Kidney (tissue), 14 donors: ENCODE results near the gene MAPK10. TPM values are rescaled to one million over a fixed set of nuclear protein-coding genes. Genes with fewer than 3 reads are reported as not detected.
"Not testable (repeated sequence)": the region's sequence is repeated elsewhere in the genome, so short reads cannot be mapped to it uniquely, and the experiment has no call there.

ENCODE experiments used
- DNase-seq, 5 donors: peaks; one replicate each; pipeline ENCODE4 v3.0.0-alpha.2; 2013 to 2020
- FAIRE-seq: peaks from 2 replicates; lab custom pipeline; 2012; peaks lifted over from hg19 to GRCh38; lab: Jason Lieb, UNC
- H3K27ac ChIP-seq, 2 donors: one replicate each; pipeline ENCODE4 v1.7.0; 2013; ENCODE audit warnings: low read depth in 2 of 2, low read length in 2 of 2, inconsistent platforms in 1 of 2
- H3K27me3 ChIP-seq: one replicate; pipeline ENCODE4 v1.7.1; 2013; ENCODE audit warnings: low read length, inconsistent platforms; ENCODE audit not compliant: control insufficient read depth, insufficient read depth
- H3K36me3 ChIP-seq, 3 donors: one replicate each; pipeline versions ENCODE4 v1.7.0 to v1.7.1; 2013; ENCODE audit warnings: low read length in 3 of 3, control low read depth in 1 of 3, inconsistent platforms in 1 of 3; ENCODE audit not compliant: insufficient read depth in 3 of 3, control insufficient read depth in 2 of 3
- H3K4me1 ChIP-seq, 3 donors: one replicate each; pipeline versions ENCODE4 v1.7.0 to v1.7.1; 2013; ENCODE audit warnings: low read length in 3 of 3, inconsistent platforms in 1 of 3, low read depth in 1 of 3; ENCODE audit not compliant: control insufficient read depth in 2 of 3, insufficient read depth in 2 of 3
- H3K4me3 ChIP-seq, 3 donors: one replicate each; pipeline versions ENCODE4 v1.7.0 to v1.8.1; 2013; ENCODE audit warnings: low read length in 3 of 3, control low read depth in 1 of 3, inconsistent platforms in 1 of 3
- H3K9ac ChIP-seq, 3 donors: one replicate each; pipeline versions ENCODE4 v1.7.0 to v1.7.1; 2013; ENCODE audit warnings: low read length in 3 of 3, control low read depth in 1 of 3, inconsistent platforms in 1 of 3
- H3K9me3 ChIP-seq, 3 donors: one replicate each; pipeline versions ENCODE4 v1.7.0 to v1.7.1; 2013; ENCODE audit warnings: low read length in 3 of 3, control low read depth in 1 of 3, inconsistent platforms in 1 of 3; ENCODE audit not compliant: control insufficient read depth in 2 of 3, insufficient read depth in 1 of 3
- intact Hi-C: fragments of 100-400 bp; cut with DNase I; formaldehyde crosslinking; loops from one replicate; pipeline ENCODE4 v1.11.1; 2022
- polyA plus RNA-seq: library from polyadenylated mRNA; stranded (reverse); fragments of 350-450 nt; fragmentation: Illumina TruSeq; extraction: RNeasy Lipid Tissue Mini Kit (QIAGEN cat#74804); gene quantifications from one replicate; pipeline ENCODE4 v1.2.3, GENCODE V29; 2014; ENCODE audit warnings: low read depth, low replicate concordance; ENCODE audit not compliant: insufficient read depth
- total RNA-seq: library from RNA; stranded (reverse); fragmentation: NEBNext Ultra II Directional; extraction: Animal tissue kit (Norgen Biotek cat#: 25700); gene quantifications from one replicate; pipeline ENCODE4 v1.2.1, GENCODE V29; 2021
- TF ChIP-seq, protein P1 (sequence below): IDR thresholded peaks from 3 replicates; pipeline ENCODE4 v1.5.1; 2012; ENCODE audit warnings: mild to moderate bottlenecking, moderate library complexity, borderline replicate concordance; ENCODE audit not compliant: insufficient read depth; ENCODE audit errors: extremely low read depth
- donor health status: control.
- donor health status: control.
- donor health status: control.
- donor health status: control.
- donor health status: control.
- donor health status: DM: yes; HTN: yes; CAD: no.
- donor health status: Normal renal cell carcinoma (clear cell type).

Gene MAPK10
- total and polyA plus RNA-seq, 2 donors from 2014 or later, result 27.6 to 54.5 TPM

- Histone ChIP-seq H3K4me3 (no peak overlapping the region), H3K9ac (no peak overlapping the region), H3K27ac (no peak overlapping the region), H3K9me3 (peaks cover 0 to 5% (median 0%) of the 10 kb centered on the region in 3 donors), H3K36me3 (no peaks in the 10 kb centered on the region), H3K4me1 (peaks cover 0 to 4% (median 0%) of the 10 kb centered on the region in 3 donors), H3K27me3 (no peaks in the 10 kb centered on the region)
- TF ChIP-seq, protein P1, sequence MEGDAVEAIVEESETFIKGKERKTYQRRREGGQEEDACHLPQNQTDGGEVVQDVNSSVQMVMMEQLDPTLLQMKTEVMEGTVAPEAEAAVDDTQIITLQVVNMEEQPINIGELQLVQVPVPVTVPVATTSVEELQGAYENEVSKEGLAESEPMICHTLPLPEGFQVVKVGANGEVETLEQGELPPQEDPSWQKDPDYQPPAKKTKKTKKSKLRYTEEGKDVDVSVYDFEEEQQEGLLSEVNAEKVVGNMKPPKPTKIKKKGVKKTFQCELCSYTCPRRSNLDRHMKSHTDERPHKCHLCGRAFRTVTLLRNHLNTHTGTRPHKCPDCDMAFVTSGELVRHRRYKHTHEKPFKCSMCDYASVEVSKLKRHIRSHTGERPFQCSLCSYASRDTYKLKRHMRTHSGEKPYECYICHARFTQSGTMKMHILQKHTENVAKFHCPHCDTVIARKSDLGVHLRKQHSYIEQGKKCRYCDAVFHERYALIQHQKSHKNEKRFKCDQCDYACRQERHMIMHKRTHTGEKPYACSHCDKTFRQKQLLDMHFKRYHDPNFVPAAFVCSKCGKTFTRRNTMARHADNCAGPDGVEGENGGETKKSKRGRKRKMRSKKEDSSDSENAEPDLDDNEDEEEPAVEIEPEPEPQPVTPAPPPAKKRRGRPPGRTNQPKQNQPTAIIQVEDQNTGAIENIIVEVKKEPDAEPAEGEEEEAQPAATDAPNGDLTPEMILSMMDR, result no peak
- DNase-seq (no peak), FAIRE-seq (no peak)
- intact Hi-C loops, result no loop called here
Observed at GRCh38 chr4:86181585-86181984, 178.3 kb downstream of the MAPK10 start.

- no peaks in the 10 kb centered on the region for H3K36me3 ChIP-seq
- intact Hi-C loops, result no loop called here
- no peaks in the 10 kb centered on the region for H3K4me1 ChIP-seq
- peaks cover 0 to 5% (median 0%) of the 10 kb centered on the region in 3 donors for H3K9me3 ChIP-seq
- H3K4me3 ChIP-seq, result no peak overlapping the region
- H3K27ac ChIP-seq, result no peak overlapping the region
- H3K9ac ChIP-seq, result no peak overlapping the region
- DNase-seq, result no peak
- H3K27me3 ChIP-seq, result no peaks in the 10 kb centered on the region
- FAIRE-seq, result no peak
- TF ChIP-seq, protein P1, result no peak
Observed at GRCh38 chr4:86178211-86178610, 181.6 kb downstream of the MAPK10 start.

GRCh38 chr4:86174506-86174905 is 185.3 kb downstream of the MAPK10 start:
- intact Hi-C loops, result no loop called here
- no peaks in the 10 kb centered on the region for H3K4me1 ChIP-seq
- H3K36me3 ChIP-seq, result no peaks in the 10 kb centered on the region
- TF ChIP-seq, protein P1, result no peak
- H3K9me3 ChIP-seq, result peaks cover 0 to 3% (median 0%) of the 10 kb centered on the region in 3 donors
- H3K4me3 ChIP-seq, result no peak overlapping the region
- no peak overlapping the region for H3K9ac ChIP-seq
- FAIRE-seq (no peak), DNase-seq (no peak)
- no peak overlapping the region for H3K27ac ChIP-seq
- H3K27me3 ChIP-seq, result no peaks in the 10 kb centered on the region

DNA sequence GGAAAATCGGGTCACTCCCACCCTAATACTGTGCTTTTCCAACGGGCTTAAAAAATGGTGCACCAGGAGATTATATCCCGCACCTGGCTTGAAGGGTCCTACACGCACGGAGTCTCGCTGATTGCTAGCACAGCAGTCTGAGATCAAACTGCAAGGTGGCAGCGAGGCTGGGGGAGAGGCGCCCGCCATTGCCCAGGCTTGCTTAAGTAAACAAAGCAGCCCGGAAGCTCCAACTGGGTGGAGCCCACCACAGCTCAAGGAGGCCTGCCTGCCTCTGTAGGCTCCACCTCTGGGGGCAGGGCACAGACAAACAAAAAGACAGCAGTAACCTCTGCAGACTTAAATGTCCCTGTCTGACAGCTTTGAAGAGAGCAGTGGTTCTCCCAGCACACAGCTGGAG is 191.5 kb downstream of the MAPK10 start:
- FAIRE-seq, result not testable (repeated sequence)

More for the DNA sequence above, 191.5 kb downstream of the MAPK10 start:
- H3K27me3 ChIP-seq, intact Hi-C loops, H3K9ac ChIP-seq, H3K9me3 ChIP-seq, H3K36me3 ChIP-seq, H3K27ac ChIP-seq, DNase-seq, H3K4me3 ChIP-seq, H3K4me1 ChIP-seq: not testable (repeated sequence)
